ENCODE measurements around the gene DCAF8.

DCAF8 gene

GRCh38 chr1:160171980-160172379, 90.4 kb downstream of the DCAF8 start:
- no peak for DNase-seq

DNA sequence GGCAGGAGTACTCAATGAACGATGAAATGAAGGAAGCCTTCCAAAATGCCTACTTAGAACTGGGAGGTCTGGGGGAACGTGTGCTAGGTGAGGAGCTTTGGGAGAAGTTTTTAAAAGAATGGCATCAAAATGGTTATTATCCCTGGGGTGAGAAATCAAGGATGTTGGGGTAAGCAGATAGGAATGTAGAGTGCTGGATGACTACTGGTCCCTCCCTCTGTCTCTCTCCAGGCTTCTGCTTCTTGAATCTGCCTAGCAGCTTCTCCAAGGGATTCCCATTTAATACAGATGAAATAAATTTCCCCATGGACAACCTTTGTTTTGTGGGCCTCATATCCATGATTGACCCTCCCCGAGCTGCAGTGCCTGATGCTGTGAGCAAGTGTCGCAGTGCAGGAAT, 91.0 kb downstream of the DCAF8 start:
- no peak for DNase-seq

DNA sequence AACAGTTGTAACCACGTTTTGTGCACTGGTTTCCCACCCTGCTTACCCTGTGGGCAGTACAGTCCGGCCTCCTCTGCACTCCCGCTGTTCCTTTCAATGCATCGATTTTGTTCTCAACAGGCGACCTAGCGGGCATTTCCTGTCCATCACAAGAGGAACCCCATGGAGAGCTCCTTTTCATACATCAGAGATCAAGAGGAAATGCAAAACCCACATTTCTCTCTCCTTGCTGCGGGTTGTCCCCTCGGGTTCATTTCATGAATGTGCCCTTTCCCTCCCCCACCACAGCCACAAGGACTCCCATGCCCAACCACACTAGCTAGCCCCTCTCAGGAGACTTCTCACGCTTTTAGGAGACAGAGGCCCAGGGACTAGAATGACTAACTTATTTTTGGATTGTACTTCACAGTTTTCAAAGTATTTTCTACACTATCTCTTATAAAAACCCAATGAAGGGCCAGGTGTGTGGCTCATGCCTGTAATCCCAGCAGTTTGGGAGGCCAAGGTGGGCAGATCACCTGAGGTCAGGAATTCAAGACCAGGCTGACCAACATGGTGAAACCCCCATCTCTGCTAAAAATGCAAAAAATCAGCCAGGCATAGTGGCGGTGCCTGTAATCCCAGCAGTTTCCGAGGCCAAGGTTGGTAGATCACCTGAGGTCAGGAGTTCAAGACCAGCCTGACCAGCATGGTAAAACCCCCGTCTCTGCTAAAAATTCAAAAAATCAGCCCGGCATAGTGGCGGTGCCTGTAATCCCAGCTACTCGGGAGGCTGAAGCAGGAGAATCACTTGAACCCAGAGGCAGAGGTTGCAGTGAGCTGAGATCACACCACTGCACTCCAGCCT, 92.6 kb downstream of the DCAF8 start:
- DNase-seq, result no peak

DNA sequence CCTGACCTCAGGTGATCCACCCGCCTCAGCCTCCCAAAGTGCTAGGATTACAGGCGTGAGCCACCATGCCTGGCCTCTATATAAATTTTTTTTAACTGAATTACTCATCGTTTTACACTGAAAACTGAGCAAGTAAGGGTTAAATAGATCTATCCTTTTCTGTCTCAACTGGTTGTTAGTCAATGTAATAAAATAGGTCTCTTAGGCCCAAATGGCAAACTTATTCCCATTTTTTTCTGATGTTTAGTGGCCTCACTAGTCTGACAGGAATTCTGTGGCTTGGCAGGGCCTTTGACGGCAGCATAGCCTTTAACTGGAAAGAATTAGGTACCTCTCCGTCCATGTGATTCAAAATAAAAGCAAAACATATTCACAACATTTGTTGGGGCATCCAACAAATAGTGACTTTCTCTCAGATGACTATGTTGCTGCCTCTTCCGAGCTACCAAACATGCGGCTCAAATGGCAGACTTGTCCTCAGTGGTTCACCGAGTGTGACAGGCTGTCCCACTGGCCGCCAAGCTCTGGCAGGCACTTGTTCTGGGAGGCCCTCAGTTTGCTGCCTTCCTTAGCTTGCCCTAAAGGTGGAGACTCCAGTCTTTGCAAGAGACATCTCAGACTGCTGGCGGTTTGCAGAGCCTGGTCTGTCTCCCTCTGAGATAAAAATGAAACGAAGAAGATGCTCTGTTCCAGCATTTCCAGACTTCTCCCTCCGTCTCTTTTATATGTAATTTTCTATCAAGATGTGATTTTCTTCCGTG, 93.6 kb downstream of the DCAF8 start:
- DNase-seq, result no peak

DNA sequence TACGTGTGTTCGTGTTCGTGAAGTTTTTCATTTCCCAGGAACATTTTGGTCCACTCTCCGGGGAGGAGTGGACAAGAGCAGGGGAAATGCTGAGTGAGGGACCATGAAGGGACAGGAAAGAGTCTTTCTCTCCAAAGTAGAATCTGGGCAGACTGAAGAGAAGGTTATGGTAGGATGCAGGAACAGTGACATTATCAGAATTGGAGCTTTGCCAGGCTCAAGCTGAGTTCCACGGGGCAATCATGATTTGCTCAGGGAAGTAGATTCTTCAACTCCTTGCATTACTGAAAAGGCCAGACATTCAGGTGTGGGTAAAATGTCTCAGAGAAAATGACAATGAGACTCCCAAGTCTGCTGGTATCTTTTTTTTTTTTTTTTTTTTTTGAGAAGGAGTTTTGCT, 94.3 kb downstream of the DCAF8 start:
- no peak for DNase-seq

GRCh38 chr1:160167580-160167979, 94.8 kb downstream of the DCAF8 start:
- DNase-seq, result no peak

DNA sequence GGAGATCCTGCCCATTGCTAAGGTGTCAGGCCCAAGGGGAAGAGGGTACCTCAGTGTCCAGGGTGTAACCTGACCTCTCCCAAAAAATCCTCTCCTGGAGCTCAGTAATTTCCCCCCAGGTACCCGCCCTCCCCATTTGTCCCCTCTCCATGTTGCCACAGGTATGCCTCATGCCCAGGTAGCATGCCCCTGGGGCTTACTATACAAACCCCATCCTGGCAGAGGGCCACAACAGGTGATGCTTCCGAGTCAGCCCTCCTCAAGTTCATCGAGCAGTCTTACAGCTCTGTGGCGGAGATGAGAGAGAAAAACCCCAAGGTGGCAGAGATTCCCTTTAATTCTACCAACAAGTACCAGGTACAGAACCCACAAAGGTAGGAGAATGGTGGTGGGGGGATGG, 95.3 kb downstream of the DCAF8 start:
- DNase-seq, result no peak

- no peak for DNase-seq
Observed at GRCh38 chr1:160166166-160166868, 96.0 kb downstream of the DCAF8 start.
